ENCODE measurements around the gene BUB1. TPM values are rescaled to one million over a fixed set of nuclear protein-coding genes. Genes with fewer than 3 reads are reported as not detected.
"Not testable (repeated sequence)": the region's sequence is repeated elsewhere in the genome, so short reads cannot be mapped to it uniquely, and the experiment has no call there.

Gene BUB1
- total RNA-seq, 1 experiment from 2014 or later: 174 TPM

DNA sequence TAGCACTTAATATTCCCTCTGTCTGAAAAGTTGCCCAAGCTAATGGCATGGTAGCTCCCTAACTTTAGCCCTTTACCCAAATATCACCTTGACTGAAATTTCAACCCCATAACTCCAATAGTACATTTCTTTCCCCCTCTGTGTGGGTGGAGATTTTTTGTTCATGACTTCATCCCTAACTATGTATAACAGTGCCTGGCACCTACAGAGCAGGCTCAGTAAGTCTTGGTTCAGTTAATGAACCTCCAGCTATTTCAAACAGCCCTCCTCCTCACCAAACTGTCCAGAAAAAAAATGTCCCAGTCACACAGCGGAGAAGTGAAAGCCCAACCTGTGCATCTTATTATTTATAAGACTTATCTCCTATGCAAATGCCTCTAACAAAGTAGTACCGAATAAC, 18.6 kb downstream of the BUB1 start:
- DNase-seq (ENCODE audit: low read depth): no peak

DNA sequence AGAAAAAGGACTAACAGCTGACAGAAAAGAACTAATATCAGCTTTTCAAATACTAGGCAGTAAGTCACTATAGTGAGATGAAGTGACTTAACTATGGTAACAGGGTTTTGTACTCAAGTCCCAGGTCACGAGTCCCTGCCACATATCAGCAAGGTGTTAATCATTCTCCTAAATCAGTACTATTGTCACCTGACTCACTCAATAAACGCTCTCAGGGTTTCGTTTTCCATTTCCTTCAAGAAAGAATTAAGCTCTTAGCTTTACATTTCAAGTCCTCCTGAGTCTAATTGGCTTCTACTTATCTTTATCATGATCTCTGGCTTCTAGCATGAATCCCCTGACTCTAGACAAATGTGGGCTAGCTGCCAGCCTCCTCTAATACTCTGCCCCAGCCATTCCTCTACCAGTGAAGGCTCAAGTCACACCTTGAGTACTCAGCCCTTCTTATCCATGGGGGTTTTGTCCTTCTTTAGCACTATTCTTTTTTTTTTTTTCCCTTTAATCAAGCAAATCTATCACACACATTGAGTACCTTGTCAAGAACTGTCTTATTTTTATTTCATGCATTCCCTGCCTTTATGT, 20.0 kb downstream of the BUB1 start:
- DNase-seq (ENCODE audit: low read depth): no peak

DNA sequence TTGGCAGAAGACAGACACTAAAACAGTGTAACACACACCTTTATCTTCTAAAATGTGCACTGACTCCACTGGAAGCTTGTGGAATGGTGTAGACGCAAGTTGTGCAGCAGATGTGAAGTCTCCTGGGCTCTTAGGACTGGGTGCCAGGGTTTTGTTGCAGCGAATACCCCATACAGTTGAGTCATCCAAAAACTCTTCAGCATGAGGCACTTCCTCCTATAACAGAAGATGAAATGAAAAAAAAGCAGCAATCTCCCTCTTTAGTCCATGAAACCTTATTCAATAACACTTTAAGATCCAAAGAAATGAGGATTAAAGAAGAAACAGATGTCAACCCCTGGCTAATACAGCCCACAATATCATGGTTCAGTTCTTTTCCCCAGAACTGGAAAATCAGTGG, 22.2 kb downstream of the BUB1 start:
- no peak for DNase-seq (ENCODE audit: low read depth)

DNA sequence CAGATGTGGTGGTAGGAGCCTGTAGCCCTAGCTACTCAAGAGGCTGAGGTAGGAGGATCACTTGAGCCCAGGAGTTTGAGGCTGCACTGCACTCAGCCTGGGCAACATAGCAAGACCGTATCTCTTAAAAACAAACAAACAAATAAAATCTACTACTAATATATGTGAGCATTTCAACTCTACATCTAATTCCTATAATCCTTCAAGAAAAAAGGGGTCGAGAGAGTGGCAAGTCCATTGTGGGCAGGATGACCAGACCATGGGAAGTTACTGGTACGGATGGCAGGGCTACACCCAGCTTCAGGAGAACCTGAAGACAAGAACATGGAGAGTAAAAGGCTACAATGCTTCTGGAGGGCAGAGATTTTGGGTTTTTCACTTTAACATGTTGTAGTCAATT, 24.0 kb downstream of the BUB1 start:
- no peak for DNase-seq (ENCODE audit: low read depth)

DNA sequence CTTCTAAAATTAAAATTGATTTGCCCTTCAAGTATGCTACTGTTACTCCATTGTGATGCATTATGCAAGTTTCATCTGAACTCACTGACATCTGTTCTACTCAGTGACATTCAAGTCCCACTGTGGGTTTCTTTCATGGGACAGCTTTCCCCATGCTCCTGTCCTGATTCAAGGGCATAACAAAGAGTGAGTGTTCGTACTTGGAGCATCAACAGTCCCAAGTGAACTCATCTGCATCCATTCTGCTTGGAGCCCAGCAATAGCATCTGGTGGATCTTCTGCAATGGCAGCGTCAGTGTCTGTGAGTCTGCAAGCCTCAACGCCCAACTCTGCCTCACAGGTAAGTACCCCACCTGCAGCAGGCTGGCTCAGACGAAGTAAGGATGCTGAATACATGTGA, 27.5 kb downstream of the BUB1 start:
- no peak for DNase-seq (ENCODE audit: low read depth)

DNA sequence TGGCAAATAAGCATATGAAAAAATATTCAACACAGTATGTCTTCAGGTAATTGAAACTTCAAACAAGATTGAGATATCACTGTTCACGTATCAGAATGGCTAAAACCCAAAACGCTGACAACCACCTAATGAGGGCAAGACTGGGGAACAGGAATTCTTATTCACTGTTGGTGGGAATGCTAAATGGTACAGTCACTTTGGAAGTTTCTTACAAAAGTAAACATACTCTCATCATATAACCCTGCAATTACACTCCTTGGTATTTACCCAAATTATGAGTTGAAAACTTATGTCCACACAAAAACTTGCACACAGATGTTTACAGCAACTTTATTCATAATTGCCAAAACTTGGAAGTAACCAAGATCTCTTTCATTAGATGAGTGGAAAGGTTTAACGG, 30.1 kb downstream of the BUB1 start:
- no peak for DNase-seq (ENCODE audit: low read depth)

DNA sequence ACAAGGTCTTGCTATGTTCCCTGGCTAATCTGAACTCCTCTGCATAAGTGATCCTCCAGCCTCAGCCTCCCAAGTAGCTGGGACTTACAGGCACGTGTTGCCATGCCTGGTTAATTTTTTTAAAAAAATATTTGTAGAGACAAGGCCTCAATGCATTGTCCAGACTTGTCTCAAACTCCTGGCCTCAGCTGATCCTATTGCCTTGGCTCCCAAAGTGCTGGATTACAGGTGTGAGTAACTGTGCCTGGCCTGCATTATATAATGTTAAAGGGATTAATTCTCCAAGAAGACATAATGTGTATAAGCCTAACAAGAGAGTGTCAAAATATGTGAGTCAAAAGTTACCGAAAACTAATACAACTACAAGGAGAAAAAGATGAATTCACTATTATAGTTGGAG, 32.2 kb downstream of the BUB1 start:
- DNase-seq (ENCODE audit: low read depth): no peak

DNA sequence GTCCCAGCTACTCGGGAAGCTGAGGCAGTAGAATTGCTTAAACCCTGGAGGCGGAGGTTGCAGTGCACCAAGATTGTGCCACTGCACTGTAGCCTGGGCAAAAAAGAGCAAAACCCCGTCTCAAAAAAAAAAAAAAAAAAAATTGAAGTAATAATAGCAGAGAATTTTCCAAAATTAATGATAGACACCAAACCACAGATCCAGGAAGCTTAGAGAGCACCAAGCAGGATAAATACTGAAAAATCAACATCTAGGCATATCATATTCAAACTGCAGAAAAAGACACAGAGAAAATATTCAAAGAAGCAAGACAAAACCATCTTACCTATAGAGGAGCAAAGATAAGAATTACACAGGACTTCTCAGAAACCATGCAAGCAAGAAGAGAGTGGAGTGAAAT, 33.5 kb downstream of the BUB1 start:
- DNase-seq (ENCODE audit: low read depth): no peak

DNA sequence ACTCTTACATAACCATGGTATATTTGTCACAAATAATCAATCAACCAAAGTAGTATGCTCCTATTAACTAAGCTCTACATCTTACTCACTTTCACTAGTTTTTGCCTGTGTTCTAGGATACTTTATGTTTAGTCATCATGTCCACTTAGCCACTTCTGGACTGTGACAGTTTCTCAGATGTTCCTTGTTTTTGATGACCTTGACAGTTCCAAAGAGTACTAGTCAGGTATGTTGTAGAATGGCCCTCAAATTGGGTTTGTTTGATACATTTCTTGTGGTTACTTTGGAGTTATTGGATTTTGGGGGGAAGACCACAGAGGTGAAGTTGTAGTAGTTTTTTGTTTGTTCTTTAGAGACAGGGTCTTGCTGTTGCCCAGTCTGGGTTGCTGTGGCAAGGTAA, 35.5 kb downstream of the BUB1 start:
- no peak for DNase-seq (ENCODE audit: low read depth)

DNA sequence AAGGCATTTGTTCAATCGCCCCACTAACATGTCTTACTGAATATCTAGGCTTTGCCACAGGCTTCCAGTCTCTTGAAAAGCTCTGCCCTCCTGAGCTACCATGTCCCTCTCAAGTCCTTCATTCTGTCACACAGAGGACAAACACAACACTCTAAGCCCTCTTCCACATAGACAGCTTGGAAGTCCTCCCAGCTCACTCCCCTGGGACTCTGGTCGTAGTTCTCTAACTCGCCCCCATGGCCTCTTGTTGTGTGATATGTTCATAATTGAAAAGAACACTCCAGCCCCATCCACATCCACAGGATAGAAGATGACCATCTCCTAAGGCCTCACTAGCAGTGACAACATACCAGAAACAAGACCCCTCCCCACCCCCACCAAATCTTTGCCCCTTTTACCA, 37.9 kb downstream of the BUB1 start:
- no peak for DNase-seq (ENCODE audit: low read depth)

DNA sequence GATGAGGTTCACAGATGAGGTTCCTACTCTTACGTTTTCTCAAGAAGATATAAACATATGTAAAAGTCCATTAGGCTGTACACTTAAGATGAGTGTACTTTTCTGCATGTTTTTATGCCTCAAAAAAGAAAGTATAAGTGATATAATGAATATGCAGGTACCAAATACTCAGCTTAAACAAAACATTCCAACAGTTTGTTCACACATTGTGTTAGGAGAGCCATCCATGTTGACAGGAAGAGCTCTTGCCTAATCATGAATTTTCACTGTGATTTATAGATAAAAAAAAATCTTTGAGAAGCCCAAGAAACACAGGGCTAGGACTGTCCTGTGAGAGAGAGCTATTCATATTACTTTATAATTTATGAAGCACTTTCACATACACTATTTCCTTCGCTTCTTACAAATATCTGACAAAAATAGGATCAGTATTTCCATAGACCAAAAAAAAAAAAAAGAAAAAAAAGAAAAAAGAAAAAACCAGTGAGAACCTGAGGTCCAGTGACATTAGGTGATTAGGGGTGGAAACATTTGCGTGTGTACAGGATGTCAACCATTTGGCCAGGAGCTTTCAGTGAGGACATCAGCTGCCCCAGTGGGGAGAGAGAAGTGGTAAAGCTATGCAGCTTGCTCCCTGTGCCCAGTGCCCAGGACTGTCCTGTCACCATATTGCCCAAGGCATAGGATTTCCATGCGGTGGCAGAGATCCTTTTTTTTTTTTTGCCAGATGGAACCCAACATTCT, 38.7 kb downstream of the BUB1 start:
- no peak for DNase-seq (ENCODE audit: low read depth)

DNA sequence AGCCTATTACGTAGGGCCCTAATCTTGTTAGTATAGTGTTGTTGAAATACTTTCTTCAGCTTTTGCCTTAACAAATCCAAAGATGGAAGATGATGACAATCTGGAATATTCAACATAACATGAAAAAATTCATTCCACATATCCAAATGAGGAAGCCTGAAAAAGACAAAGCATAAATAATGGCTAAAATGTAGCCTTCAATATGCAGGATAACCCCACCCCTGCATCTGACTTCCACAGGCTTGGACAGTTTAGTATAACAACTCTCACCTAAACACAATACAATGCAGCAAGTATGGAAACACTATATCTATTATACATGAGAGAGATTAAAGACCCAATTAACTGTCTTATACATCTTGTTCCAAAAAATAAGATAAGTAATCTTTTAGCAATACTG, 39.9 kb downstream of the BUB1 start:
- no peak for DNase-seq (ENCODE audit: low read depth)

DNA sequence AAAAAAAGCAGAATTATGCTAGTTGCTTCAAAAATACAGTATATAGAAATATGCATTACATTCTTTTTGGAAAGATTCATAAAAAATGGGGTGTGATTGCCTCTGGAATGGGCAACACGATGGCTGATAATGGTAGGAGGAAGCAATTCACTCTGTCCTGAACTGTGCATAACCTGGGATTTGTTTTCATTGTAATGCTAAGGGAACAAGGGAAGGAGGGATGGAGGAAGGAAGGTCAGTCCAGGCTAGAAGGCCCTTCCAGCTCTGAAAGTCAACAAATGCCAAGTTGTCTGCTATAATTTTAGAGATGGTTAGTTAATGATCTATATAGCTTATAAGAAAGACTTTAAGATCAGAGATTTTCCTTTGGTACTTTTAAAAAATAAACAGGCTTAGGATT, 40.8 kb downstream of the BUB1 start:
- no peak for DNase-seq (ENCODE audit: low read depth)

DNA sequence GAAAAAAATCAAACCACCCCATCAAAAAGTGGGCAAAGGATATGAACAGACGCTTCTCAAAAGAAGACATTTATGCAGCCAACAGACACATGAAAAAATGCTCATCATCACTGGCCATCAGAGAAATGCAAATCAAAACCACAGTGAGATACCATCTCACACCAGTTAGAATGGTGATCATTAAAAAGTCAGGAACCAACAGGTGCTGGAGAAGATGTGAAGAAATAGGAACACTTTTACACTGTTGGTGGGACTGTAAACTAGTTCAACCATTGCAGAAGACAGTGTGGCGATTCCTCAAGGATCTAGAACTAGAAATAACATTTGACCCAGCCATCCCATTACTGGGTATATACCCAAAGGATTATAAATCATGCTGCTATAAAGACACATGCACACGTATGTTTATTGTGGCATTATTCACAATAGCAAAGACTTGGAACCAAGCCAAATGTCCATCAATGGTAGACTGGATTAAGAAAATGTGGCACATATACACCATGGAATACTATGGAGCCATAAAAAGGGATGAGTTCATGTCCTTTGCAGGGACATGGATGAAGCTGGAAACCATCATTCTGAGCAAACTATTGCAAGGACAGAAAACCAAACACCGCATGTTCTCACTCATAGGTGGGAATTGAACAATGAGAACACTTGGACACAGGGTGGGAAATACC, 41.8 kb downstream of the BUB1 start:
- not testable (repeated sequence) for DNase-seq (ENCODE audit: low read depth)

DNA sequence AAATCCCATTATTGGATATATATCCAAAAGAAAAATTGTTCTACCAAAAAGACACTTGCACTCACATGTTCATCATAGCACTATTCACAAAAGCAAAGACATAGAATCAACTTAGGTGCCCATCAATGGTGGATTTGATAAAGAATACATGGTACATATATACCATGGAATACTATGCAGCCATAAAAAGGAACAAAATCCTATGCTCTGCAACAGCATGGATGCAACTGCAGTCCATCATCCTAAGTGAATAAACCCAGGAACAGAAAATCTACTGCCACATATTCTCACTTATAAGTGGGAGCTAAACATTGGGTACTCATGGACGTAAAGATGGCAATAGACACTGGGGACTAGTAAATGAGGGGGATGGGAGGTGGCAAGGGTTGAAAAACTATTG, 50.5 kb downstream of the BUB1 start:
- not testable (repeated sequence) for DNase-seq (ENCODE audit: low read depth)

DNA sequence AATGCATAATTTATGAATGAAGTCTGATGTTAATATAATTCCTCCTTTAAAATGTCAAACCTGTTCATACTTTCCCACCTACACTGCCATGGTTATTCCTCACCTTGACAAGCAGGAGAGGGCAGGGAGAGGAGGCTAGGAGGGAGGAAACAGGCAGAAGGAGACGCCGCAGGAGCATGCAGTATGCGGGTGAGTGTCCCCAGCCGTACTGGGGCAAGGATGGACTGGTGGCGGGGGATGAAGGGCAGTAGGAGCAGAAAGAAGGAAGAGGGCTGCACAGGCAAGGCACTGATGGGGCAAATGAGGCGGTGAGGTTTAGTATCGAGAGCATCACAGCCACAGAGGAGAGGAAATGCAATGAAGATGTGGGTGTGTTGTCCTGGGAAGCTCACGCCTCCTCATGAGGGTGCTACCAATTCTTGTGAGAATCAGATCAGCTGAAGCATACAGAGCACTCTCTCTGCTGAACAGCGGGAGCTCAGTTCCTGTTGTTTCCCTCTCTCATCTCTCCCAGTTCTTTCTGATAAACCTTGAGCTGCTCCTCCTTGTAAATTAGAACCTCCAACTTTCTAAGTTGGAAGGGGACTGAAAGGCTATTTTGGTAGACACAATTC, 58.4 kb downstream of the BUB1 start:
- DNase-seq (ENCODE audit: low read depth): not testable (repeated sequence)

DNA sequence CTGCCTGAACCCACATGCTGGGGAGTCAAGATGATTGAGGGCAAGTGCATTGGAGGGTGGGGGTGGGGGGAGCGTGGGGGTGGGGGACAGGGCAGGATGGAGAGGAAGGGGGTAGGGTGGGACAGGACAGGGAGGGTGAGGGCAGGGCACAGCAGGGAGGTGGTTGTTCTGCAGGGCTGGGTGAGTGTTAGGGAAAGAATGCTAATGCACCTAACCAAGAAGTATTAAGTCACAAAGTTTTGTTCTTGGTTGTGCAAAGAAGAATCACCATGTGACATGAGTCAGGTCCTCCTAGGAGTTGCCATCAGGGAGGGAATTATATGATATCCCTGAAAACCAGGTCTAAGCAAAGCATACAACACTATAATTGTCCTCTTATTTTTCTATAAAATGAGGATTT, 63.9 kb downstream of the BUB1 start:
- not testable (repeated sequence) for DNase-seq (ENCODE audit: low read depth)

DNA sequence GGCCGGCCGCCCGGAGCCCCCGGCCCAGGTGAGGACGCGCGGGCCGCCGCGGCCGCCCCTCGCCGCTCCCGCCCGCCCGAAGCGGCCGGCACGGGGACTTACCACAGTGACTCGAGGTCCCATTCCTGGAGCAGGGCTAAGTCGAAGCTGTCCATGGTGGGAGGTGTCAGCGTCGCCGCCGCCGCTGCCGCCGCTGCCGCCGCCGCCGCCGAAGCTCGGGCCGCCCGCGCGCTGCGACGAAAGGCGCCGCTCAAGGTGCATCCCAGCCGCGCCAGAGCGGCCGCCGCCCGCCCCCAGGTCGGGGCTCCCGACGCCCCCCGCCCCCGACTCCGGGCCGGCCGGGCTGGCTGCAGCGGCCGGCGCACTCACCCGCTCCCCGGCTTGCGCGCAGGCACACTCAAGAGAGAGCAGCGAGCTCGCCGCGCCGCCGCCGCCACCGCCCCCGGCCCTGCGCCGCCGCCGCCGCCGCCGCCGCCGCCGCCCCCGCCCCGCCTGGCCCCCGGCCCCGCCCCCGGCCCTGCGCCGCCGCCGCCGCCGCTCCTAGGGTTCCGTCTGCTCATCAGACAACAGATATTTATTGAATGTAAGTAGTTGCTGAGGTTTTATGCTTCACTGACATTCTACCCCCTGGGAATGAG, 67.1 kb downstream of the BUB1 start:
- DNase-seq (ENCODE audit: low read depth): not testable (repeated sequence)

DNA sequence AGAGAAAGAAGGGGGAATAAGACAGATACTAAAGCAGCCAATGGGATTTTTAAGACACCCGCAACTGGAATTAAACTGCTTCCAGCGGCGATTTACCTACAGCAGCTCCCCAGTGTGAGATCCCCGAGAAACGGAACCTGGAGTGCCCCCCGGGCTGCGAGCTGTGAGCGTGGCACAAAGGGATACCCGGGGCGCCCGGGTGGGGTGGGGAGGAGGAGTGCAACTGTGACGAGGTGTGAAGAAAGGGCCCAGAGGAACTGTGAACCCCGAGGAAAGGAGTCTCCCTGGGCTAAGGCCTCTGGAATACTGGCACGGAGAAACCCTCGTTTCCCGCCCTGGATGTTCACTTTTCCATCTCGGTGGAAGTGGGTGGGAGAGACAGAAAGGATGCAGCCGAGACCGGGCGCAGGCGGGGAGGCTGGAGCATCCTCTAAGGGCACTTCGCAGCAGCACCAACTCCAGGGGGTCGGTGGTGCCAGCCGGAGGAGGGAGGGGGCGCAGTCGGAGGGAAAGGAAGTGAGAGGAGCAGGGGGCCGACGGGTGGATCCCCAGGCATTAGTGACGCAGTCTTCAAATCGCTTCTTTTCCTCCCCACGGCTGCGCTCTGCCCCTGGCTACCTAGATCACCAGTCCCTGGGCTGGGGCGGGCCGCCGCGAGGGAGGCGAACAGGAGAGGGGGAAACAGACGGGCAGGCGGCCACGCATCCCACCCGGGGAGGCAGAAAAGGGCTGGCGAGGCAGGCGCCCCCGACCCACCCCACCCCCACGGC, 67.8 kb downstream of the BUB1 start:
- DNase-seq (ENCODE audit: low read depth): not testable (repeated sequence)

DNA sequence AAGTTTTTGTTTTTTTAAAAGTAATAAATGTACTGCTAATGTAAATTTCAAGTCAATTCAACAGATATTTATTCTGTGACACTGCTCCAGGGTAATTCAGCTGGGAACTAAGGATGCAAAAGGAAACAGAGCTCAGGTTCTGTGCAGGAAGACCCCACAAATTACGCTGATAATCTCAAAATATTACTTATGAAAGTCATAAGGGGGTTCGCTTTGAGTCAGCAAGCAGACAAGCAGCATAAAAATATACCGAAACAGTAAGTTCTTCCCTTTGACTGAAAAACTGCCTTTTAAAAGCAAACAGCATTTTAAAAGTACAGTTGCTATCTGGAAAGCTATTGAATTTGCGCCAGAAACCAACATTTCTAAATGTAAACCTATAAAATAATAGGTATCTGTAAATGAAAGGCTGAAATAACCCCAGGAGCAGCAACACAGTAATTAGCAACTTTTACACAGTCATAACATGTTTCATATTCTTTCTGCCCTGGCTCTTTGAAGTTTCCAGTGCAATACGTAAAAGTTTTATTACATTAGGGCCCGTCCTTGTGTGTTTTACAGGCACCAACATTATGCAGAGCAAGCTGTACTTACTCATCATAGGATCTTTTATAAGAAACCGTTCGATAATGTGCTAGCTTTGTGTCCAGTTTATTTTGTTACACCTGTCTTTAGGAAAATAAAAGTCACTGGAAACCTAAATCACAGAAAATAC, 68.9 kb downstream of the BUB1 start:
- DNase-seq (ENCODE audit: low read depth): not testable (repeated sequence)

DNA sequence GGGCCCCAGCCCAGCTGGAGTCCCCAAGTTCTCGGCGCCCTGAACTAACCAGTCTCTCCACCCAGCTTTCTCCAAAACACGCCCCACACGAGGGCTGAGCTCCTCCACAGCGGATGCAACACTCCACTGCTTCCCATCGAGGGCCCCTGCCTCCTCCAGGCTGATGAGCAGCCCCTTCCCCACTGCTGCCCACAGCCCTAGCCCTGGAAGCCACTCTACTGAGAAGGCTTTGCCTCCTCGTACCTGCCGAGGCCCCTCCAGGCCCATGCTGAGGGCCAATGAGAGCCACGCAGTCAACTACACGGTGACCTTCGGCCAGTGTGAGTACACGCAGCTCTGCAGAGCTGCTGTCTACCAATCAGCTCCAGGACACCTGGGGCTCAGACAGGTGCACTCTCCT, 72.8 kb downstream of the BUB1 start:
- not testable (repeated sequence) for DNase-seq (ENCODE audit: low read depth)

All from RPMI7951 (cell line).